HL-60 (cell line): Measurements from ENCODE around the gene MAB21L3.

Experiments
- GABPA ChIP-seq: IDR thresholded peaks from 2 replicates; pipeline ENCODE4 v1.6.1; 2012; ENCODE audit warnings: low read depth
- TF ChIP-seq, protein P1 (sequence below): IDR thresholded peaks from one replicate; pipeline ENCODE4 v1.5.1; 2011; ENCODE audit warnings: low read length, control low read depth, inconsistent platforms; ENCODE audit not compliant: insufficient read depth

DNA sequence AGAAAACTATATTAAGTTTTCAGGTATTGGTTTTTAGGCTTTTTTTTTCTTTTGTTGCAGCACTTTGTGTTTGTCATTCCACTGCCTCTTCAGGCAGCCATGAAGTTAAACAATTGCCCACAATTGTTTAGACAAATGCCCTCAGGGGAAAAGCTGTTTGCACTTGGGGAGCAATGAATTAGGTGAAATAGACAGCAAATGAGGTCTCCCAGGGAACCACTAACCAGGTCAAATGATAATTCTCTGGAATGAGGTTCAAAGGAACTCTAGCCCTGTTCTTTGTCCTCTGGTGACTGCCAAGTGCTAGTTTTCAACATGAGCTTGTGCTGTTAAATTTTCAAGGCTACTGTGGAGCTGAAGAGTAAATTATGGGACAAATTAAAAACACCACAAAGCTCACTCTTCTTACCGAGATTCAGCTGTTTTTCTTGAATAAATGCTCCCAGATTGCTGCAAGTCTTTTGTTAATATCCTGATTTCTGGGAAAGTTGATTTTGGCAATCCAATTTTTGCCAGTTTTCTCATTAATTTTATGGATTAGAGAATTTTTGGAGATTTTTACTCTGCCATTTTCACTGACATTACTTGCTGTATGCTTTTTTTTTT lies 15.1 kb upstream of the MAB21L3 start:
- TF ChIP-seq, protein P1, sequence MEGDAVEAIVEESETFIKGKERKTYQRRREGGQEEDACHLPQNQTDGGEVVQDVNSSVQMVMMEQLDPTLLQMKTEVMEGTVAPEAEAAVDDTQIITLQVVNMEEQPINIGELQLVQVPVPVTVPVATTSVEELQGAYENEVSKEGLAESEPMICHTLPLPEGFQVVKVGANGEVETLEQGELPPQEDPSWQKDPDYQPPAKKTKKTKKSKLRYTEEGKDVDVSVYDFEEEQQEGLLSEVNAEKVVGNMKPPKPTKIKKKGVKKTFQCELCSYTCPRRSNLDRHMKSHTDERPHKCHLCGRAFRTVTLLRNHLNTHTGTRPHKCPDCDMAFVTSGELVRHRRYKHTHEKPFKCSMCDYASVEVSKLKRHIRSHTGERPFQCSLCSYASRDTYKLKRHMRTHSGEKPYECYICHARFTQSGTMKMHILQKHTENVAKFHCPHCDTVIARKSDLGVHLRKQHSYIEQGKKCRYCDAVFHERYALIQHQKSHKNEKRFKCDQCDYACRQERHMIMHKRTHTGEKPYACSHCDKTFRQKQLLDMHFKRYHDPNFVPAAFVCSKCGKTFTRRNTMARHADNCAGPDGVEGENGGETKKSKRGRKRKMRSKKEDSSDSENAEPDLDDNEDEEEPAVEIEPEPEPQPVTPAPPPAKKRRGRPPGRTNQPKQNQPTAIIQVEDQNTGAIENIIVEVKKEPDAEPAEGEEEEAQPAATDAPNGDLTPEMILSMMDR, result no peak
- no peak for TF ChIP-seq GABPA
